CD8-positive, alpha-beta memory T cell (primary cell): Measurements from ENCODE around the gene TULP4. TPM values are rescaled to one million over a fixed set of nuclear protein-coding genes. Genes with fewer than 3 reads are reported as not detected.
"Not testable (repeated sequence)": the region's sequence is repeated elsewhere in the genome, so short reads cannot be mapped to it uniquely, and the experiment has no call there.

Experiments
- CTCF ChIA-PET: fragments of 350-600 bp; sonication (Branson Sonifier 250); formaldehyde crosslinking; loops from one replicate; lab custom pipeline; 2021; ENCODE audit warnings: antibody characterized with exemption; lab: Charles Lee
- POLR2A ChIA-PET: fragments of 350-600 bp; sonication (Branson Sonifier 250); formaldehyde crosslinking; loops from one replicate; lab custom pipeline; 2021; ENCODE audit warnings: antibody characterized with exemption; lab: Charles Lee
- DNase-seq, 5 donors: peaks; one replicate each; pipeline versions ENCODE4 v3.0.0 to v3.0.0-alpha.2; 2020 to 2022; ENCODE audit warnings: mixed read lengths in 1 of 5
- H3K27ac ChIP-seq: one replicate; pipeline ENCODE4 v1.7.0; 2013; ENCODE audit warnings: low read depth, mild to moderate bottlenecking, low read length, moderate library complexity
- H3K27me3 ChIP-seq: 2 replicates; pipeline ENCODE4 v1.7.0; 2013; ENCODE audit warnings: low read length, mild to moderate bottlenecking; ENCODE audit not compliant: insufficient read depth, poor library complexity, severe bottlenecking
- H3K36me3 ChIP-seq: 2 replicates; pipeline ENCODE4 v1.7.0; 2013; ENCODE audit warnings: mild to moderate bottlenecking, low read length, moderate library complexity; ENCODE audit not compliant: insufficient read depth
- H3K4me1 ChIP-seq: 2 replicates; pipeline ENCODE4 v1.7.0; 2013; ENCODE audit warnings: mild to moderate bottlenecking, low read length, moderate library complexity; ENCODE audit not compliant: insufficient read depth
- H3K4me3 ChIP-seq: 2 replicates; pipeline ENCODE4 v1.7.0; 2013; ENCODE audit warnings: mild to moderate bottlenecking, low read length
- H3K9me3 ChIP-seq: 2 replicates; pipeline ENCODE4 v1.7.0; 2013; ENCODE audit warnings: mild to moderate bottlenecking, low read length
- H3K27ac Mint-ChIP-seq, 8 donors: one replicate each; pipeline ENCODE4 v1.8.0; 2020 to 2021; ENCODE audit warnings: mixed read lengths in 8 of 8, mild to moderate bottlenecking in 6 of 8, inconsistent platforms in 3 of 8, moderate library complexity in 3 of 8
- H3K27me3 Mint-ChIP-seq, 2 donors: one replicate each; pipeline ENCODE4 v1.8.0; 2020 to 2021; ENCODE audit warnings: mixed read lengths in 2 of 2, mild to moderate bottlenecking in 1 of 2, moderate library complexity in 1 of 2
- H3K36me3 Mint-ChIP-seq, 3 donors: one replicate each; pipeline ENCODE4 v1.8.0; 2020 to 2021; ENCODE audit warnings: mixed read lengths in 3 of 3, inconsistent platforms in 1 of 3, mild to moderate bottlenecking in 1 of 3
- H3K4me1 Mint-ChIP-seq, 3 donors: one replicate each; pipeline ENCODE4 v1.8.0; 2020 to 2021; ENCODE audit warnings: mixed read lengths in 3 of 3, inconsistent platforms in 1 of 3, mild to moderate bottlenecking in 1 of 3
- H3K4me3 Mint-ChIP-seq, 7 donors: one replicate each; pipeline ENCODE4 v1.8.0; 2020 to 2021; ENCODE audit warnings: mixed read lengths in 7 of 7, mild to moderate bottlenecking in 6 of 7, moderate library complexity in 4 of 7, inconsistent platforms in 2 of 7
- H3K9me3 Mint-ChIP-seq, 5 donors: one replicate each; pipeline ENCODE4 v1.8.0; 2020 to 2022; ENCODE audit warnings: mixed read lengths in 5 of 5, mild to moderate bottlenecking in 3 of 5, moderate library complexity in 2 of 5, inconsistent platforms in 1 of 5
- polyA plus RNA-seq: library from polyadenylated mRNA; unstranded; fragments of 300-500 nt; fragmentation: Illumina TruSeq; gene quantifications from one replicate; pipeline ENCODE4 v1.2.3, GENCODE V29; 2021
- total RNA-seq, 2 experiments: library from RNA; stranded (reverse); gene quantifications; one replicate each; pipeline ENCODE4 v1.2.3, GENCODE V29; 2021

TULP4 gene
- total and polyA plus RNA-seq, 3 experiments from 2014 or later = 26.9 to 50.1 (median 32.1) TPM

- DNase-seq = no peak
- Histone ChIP-seq H3K4me3 (no peak overlapping the region), H3K4me1 (no peaks in the 10 kb centered on the region), H3K27me3 (no peaks in the 10 kb centered on the region), H3K27ac (no peak overlapping the region), H3K36me3 (no peaks in the 10 kb centered on the region), H3K9me3 (no peaks in the 10 kb centered on the region)
- no peaks in the 10 kb centered on the region for H3K27me3 Mint-ChIP-seq
- peak overlapping the region in 1 of 8 donors; percentile 55 for H3K27ac Mint-ChIP-seq
- CTCF ChIA-PET = no interaction called here
- POLR2A ChIA-PET = no interaction called here
- peaks cover 5 to 26% (median 18%) of the 10 kb centered on the region in 3 donors for H3K36me3 Mint-ChIP-seq
- H3K4me1 Mint-ChIP-seq = peaks cover 24 to 37% (median 31%) of the 10 kb centered on the region in 3 donors
- no peak overlapping the region for H3K4me3 Mint-ChIP-seq
- H3K9me3 Mint-ChIP-seq = peaks cover 8 to 15% (median 10%) of the 10 kb centered on the region in 5 donors
These were observed 32.3 kb downstream of the TULP4 start for GRCh38 chr6:158344534-158344933.

DNA sequence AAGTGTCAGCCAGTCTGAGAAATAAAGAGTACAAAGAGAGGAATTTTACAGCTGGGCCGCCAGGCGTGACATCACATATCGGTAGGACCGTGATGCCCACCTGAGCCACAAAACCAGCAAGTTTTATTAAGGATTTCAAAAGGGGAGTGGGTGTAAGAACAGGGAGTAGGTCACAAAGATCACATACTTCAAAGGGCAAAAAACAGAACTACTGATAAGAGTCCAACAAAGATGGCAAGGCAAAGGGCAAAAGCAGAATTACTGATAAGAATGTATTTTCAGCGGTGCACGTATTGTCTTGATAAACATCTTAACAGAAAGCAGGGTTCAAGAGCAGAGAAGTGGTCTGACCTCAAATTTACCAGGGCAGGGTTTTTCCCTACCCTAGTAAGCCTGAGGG is 33.2 kb downstream of the TULP4 start:
- H3K27ac ChIP-seq, H3K4me3 Mint-ChIP-seq, H3K9me3 ChIP-seq, DNase-seq, H3K4me3 ChIP-seq, H3K36me3 ChIP-seq, H3K27me3 Mint-ChIP-seq, POLR2A ChIA-PET, H3K27me3 ChIP-seq, H3K4me1 ChIP-seq, H3K27ac Mint-ChIP-seq, CTCF ChIA-PET: not testable (repeated sequence)
- H3K36me3 Mint-ChIP-seq = peaks cover 3 to 26% (median 18%) of the 10 kb centered on the region in 3 donors
- peaks cover 23 to 37% (median 31%) of the 10 kb centered on the region in 3 donors for H3K4me1 Mint-ChIP-seq
- peaks cover 8 to 15% (median 10%) of the 10 kb centered on the region in 5 donors for H3K9me3 Mint-ChIP-seq

- Histone ChIP-seq H3K27me3 (no peaks in the 10 kb centered on the region), H3K36me3 (no peaks in the 10 kb centered on the region), H3K9me3 (no peaks in the 10 kb centered on the region), H3K27ac (no peak overlapping the region), H3K4me1 (no peaks in the 10 kb centered on the region), H3K4me3 (no peak overlapping the region)
- CTCF ChIA-PET = no interaction called here
- Mint-ChIP-seq H3K27ac (peak overlapping the region in 1 of 8 donors; percentile 38), H3K9me3 (peaks cover 8 to 15% (median 13%) of the 10 kb centered on the region in 5 donors), H3K27me3 (no peaks in the 10 kb centered on the region), H3K4me3 (no peak overlapping the region), H3K36me3 (peaks cover 3 to 25% (median 23%) of the 10 kb centered on the region in 3 donors), H3K4me1 (peaks cover 16 to 27% (median 25%) of the 10 kb centered on the region in 3 donors)
- POLR2A ChIA-PET = no interaction called here
- DNase-seq = no peak
These were observed 35.1 kb downstream of the TULP4 start for GRCh38 chr6:158347335-158347734.

DNA sequence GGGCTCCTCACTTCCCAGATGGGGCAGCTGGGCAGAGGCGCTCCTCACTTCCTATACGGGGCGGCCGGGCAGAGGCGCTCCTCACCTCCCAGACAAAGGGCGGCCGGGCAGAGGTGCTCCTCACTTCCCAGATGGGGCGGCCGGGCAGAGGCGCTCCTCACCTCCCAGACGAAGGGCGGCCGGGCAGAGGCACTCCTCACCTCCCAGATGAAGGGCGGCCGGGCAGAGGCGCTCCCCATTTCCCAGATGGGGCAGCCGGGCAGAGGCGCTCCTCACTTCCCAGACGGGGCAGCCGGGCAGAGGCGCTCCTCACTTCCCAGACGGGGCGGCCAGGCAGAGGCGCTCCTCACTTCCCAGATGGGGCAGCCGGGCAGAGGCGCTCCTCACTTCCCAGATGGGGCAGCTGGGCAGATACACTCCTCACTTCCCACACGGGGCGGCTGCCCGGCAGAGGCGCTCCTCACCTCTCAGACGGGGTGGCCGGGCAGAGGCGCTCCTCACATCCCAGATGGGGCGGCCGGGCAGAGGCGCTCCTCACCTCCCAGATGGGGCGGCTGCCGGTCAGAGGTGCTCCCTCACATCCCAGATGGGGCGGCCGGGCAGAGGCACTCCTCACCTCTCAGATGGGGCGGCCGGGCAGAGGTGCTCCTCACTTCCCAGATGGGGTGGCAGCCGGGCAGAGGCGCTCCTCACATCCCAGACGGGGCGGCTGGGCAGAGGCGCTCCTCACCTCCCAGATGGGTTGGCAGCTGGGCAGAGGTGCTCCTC is 36.7 kb downstream of the TULP4 start:
- POLR2A ChIA-PET, CTCF ChIA-PET: not testable (repeated sequence)

DNA sequence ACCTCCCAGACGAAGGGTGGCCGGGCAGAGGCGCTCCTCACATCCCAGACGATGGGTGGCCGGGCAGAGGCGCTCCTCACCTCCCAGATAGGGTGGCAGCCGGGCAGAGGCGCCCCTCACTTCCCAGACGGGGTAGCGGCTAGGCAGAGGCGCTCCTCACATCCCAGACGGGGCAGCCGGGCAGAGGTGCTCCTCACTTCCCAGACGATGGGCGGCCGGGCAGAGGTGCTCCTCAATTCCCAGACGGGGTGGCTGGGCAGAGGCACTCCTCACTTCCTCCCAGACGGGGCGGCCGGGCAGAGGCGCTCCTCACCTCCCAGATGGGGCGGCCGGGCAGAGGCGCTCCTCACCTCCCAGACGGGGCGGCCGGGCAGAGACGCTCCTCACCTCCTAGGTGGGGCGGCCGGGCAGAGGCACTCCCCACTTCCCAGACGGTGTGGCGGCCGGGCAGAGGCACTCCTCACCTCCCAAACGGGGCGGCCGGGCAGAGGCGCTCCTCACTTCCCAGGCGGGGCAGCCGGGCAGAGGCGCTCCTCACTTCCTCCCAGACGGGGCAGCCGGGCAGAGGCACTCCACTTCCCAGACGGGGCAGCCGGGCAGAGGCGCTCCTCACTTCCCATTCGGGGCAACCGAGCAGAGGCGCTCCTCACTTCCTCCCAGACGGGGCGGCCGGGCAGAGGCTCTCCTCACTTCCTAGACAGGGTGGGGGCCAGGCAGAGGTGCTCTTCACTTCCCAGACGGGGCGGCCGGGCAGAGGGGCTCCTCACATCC is 37.4 kb downstream of the TULP4 start:
- H3K27me3 ChIP-seq, H3K27ac ChIP-seq, DNase-seq, H3K9me3 ChIP-seq, H3K4me3 Mint-ChIP-seq, POLR2A ChIA-PET, H3K4me3 ChIP-seq, H3K4me1 ChIP-seq, H3K36me3 ChIP-seq, H3K27me3 Mint-ChIP-seq, H3K27ac Mint-ChIP-seq, CTCF ChIA-PET: not testable (repeated sequence)
- H3K9me3 Mint-ChIP-seq = peaks cover 8 to 14% (median 13%) of the 10 kb centered on the region in 5 donors
- peaks cover 9 to 16% (median 11%) of the 10 kb centered on the region in 3 donors for H3K4me1 Mint-ChIP-seq
- peaks cover 3 to 23% (median 19%) of the 10 kb centered on the region in 3 donors for H3K36me3 Mint-ChIP-seq

More for the DNA sequence above, 36.7 kb downstream of the TULP4 start:
- not testable (repeated sequence) for H3K27ac ChIP-seq, DNase-seq, H3K4me3 ChIP-seq, H3K27me3 Mint-ChIP-seq, H3K27me3 ChIP-seq, H3K4me3 Mint-ChIP-seq, H3K36me3 ChIP-seq, H3K9me3 ChIP-seq, H3K4me1 ChIP-seq
- H3K36me3 Mint-ChIP-seq = peaks cover 3 to 25% (median 23%) of the 10 kb centered on the region in 3 donors
- H3K27ac Mint-ChIP-seq = peak overlapping the region in 1 of 8 donors; percentile 75
- peaks cover 16 to 19% (median 19%) of the 10 kb centered on the region in 3 donors for H3K4me1 Mint-ChIP-seq
- peaks cover 8 to 15% (median 13%) of the 10 kb centered on the region in 5 donors for H3K9me3 Mint-ChIP-seq

GRCh38 chr6:158350731-158351130 is 38.5 kb downstream of the TULP4 start:
- POLR2A ChIA-PET, H3K4me3 Mint-ChIP-seq, H3K27ac Mint-ChIP-seq: not testable (repeated sequence)

GRCh38 chr6:158353883-158354877 is 41.9 kb downstream of the TULP4 start:
- ChIA-PET CTCF (no interaction called here), POLR2A (interaction anchor here (0.8 kb wide), 1 partner anchor 26 kb away, joined by 3 read pairs; no protein-coding TSS in a partner anchor)
- Histone ChIP-seq H3K4me3 (no peak overlapping the region), H3K27ac (no peak overlapping the region), H3K36me3 (no peaks in the 10 kb centered on the region), H3K9me3 (no peaks in the 10 kb centered on the region), H3K27me3 (no peaks in the 10 kb centered on the region), H3K4me1 (peaks cover 24% of the 10 kb centered on the region)
- Mint-ChIP-seq H3K27me3 (no peaks in the 10 kb centered on the region), H3K4me3 (no peak overlapping the region), H3K27ac (peak overlapping the region in 1 of 8 donors; percentile 17), H3K9me3 (peaks cover 0 to 3% (median 0%) of the 10 kb centered on the region in 5 donors), H3K36me3 (peaks cover 2 to 5% (median 3%) of the 10 kb centered on the region in 3 donors), H3K4me1 (peaks cover 32 to 47% (median 41%) of the 10 kb centered on the region in 3 donors)
- DNase-seq = no peak

More at GRCh38 chr6:158350731-158351130, 38.5 kb downstream of the TULP4 start:
- H3K27me3 Mint-ChIP-seq, H3K4me3 ChIP-seq, H3K36me3 ChIP-seq, H3K27me3 ChIP-seq, CTCF ChIA-PET, H3K9me3 Mint-ChIP-seq, H3K9me3 ChIP-seq, H3K27ac ChIP-seq, H3K4me1 ChIP-seq, DNase-seq: not testable (repeated sequence)
- peaks cover 6 to 23% (median 15%) of the 10 kb centered on the region in 3 donors for H3K4me1 Mint-ChIP-seq
- H3K36me3 Mint-ChIP-seq = peaks cover 3 to 16% (median 14%) of the 10 kb centered on the region in 3 donors
